Activated CD8-positive, alpha-beta memory T cell treated with anti-CD3 and anti-CD28 coated beads, Interleukin-2, amount 50 U/mL, for 24 hours (primary cell): ENCODE results near the gene PLXNA2.

Source experiments
- DNase-seq: peaks from one replicate; pipeline ENCODE4 v3.0.0-alpha.2; 2020; ENCODE audit errors: extremely low read depth

Gene PLXNA2

GRCh38 chr1:208026880-208027438 lies 217.2 kb downstream of the PLXNA2 start:
- no peak for DNase-seq

GRCh38 chr1:208025031-208025430 lies 219.2 kb downstream of the PLXNA2 start:
- DNase-seq, result no peak

GRCh38 chr1:208024406-208024805 lies 219.8 kb downstream of the PLXNA2 start:
- no peak for DNase-seq

GRCh38 chr1:208019257-208019656 lies 224.9 kb downstream of the PLXNA2 start:
- DNase-seq, result no peak

- no peak for DNase-seq
Observed at GRCh38 chr1:208015255-208015654, 228.9 kb downstream of the PLXNA2 start.

- no peak for DNase-seq
Observed at GRCh38 chr1:208013210-208013609, 231.0 kb downstream of the PLXNA2 start.

- no peak for DNase-seq
Observed at GRCh38 chr1:208012721-208013120, 231.5 kb downstream of the PLXNA2 start.

- no peak for DNase-seq
Observed at GRCh38 chr1:208010487-208011071, 233.6 kb downstream of the PLXNA2 start.

- DNase-seq, result no peak
Observed at GRCh38 chr1:208009706-208010444, 234.3 kb downstream of the PLXNA2 start.

GRCh38 chr1:208009303-208009702 lies 234.9 kb downstream of the PLXNA2 start:
- DNase-seq, result no peak

- no peak for DNase-seq
Observed at GRCh38 chr1:208008534-208008933, 235.7 kb downstream of the PLXNA2 start.

GRCh38 chr1:208007938-208008342 lies 236.2 kb downstream of the PLXNA2 start:
- DNase-seq, result no peak

- DNase-seq, result no peak
Observed at GRCh38 chr1:208007319-208007937, 236.8 kb downstream of the PLXNA2 start.

GRCh38 chr1:208006258-208006920 lies 237.8 kb downstream of the PLXNA2 start:
- no peak for DNase-seq

- no peak for DNase-seq
Observed at GRCh38 chr1:208004851-208005250, 239.3 kb downstream of the PLXNA2 start.

- DNase-seq, result no peak
Observed at GRCh38 chr1:208003241-208003640, 240.9 kb downstream of the PLXNA2 start.

GRCh38 chr1:208002672-208003071 lies 241.5 kb downstream of the PLXNA2 start:
- no peak for DNase-seq

- no peak for DNase-seq
Observed at GRCh38 chr1:208002078-208002477, 242.1 kb downstream of the PLXNA2 start.

- DNase-seq, result no peak
Observed at GRCh38 chr1:208000504-208000903, 243.7 kb downstream of the PLXNA2 start.

- DNase-seq, result no peak
Observed at GRCh38 chr1:207999972-208000371, 244.2 kb downstream of the PLXNA2 start.

GRCh38 chr1:207999274-207999915 lies 244.8 kb downstream of the PLXNA2 start:
- DNase-seq, result no peak

- DNase-seq, result no peak
Observed at GRCh38 chr1:207998691-207999090, 245.5 kb downstream of the PLXNA2 start.
